HepG2 (cell line): ENCODE results near the gene TP73. TPM values are rescaled to one million over a fixed set of nuclear protein-coding genes. Genes with fewer than 3 reads are reported as not detected.

Experiments
- NBN ChIP-seq: fragments of 450-650 bp; conservative IDR thresholded peaks from 2 replicates; pipeline ENCODE4 v1.6.1; 2017
- THAP11 ChIP-seq: IDR thresholded peaks from 2 replicates; pipeline ENCODE4 v1.6.1; 2016; ENCODE audit warnings: missing biosample characterization, missing genetic modification reagents
- YY1 ChIP-seq: IDR thresholded peaks from 2 replicates; pipeline ENCODE4 v1.6.1; 2011; ENCODE audit warnings: low read length, low read depth, moderate library complexity, mild to moderate bottlenecking; ENCODE audit not compliant: insufficient read depth, insufficient replicate concordance
- polyA plus RNA-seq, 8 experiments: library from polyadenylated mRNA; depleted of rRNA in 3 of 8; stranded (reverse) in 7 of 8; unstranded in 1 of 8; fragments of >200 nt; fragmentation: Illumina TruSeq in 4 of 8; extraction: Trizol in 4 of 8; gene quantifications; 2 replicates each; pipeline versions ENCODE4 v1.2.1 to v1.2.3, GENCODE V29; 2011 to 2016; ENCODE audit warnings: low read depth in 4 of 8, missing spikeins in 1 of 8, mixed read lengths in 1 of 8; ENCODE audit not compliant: insufficient read depth in 1 of 8
- total RNA-seq, 5 experiments: library from RNA; depleted of rRNA; stranded (reverse); fragments of >200 nt; fragmentation: Illumina TruSeq; extraction: Trizol; gene quantifications; 2 replicates each; pipeline ENCODE4 v1.2.3, GENCODE V29; 2016; ENCODE audit warnings: low read depth in 1 of 5
- TF ChIP-seq, protein P1 (sequence below): IDR thresholded peaks from 2 replicates; pipeline ENCODE4 v1.6.1; 2016; ENCODE audit warnings: low read depth, missing genetic modification reagents, missing compliant biosample characterization
- TF ChIP-seq, protein P2 (sequence below): IDR thresholded peaks from 2 replicates; pipeline ENCODE4 v1.6.1; 2016; ENCODE audit warnings: missing genetic modification reagents, missing compliant biosample characterization
- TF ChIP-seq, protein P3 (sequence below): sonication (generic); formaldehyde crosslinking; IDR thresholded peaks from 2 replicates; pipeline ENCODE4 v1.8.1; 2022; ENCODE audit warnings: low read depth, mild to moderate bottlenecking, missing genetic modification reagents
- TF ChIP-seq, protein P4 (sequence below): sonication (generic); formaldehyde crosslinking; IDR thresholded peaks from 2 replicates; pipeline ENCODE4 v1.4.0; 2020; ENCODE audit warnings: mild to moderate bottlenecking, missing genetic modification reagents
- TF ChIP-seq, protein P5 (sequence below): sonication (generic); formaldehyde crosslinking; conservative IDR thresholded peaks from 2 replicates; pipeline ENCODE4 v1.4.0; 2020; ENCODE audit warnings: mild to moderate bottlenecking, missing genetic modification reagents, moderate library complexity

TP73 gene
- total and polyA plus RNA-seq, 2 of the 13 experiments (the other 11 are each of a cell fraction or from before 2014, with no cell fraction given) = 0.49 to 1.1 TPM

DNA sequence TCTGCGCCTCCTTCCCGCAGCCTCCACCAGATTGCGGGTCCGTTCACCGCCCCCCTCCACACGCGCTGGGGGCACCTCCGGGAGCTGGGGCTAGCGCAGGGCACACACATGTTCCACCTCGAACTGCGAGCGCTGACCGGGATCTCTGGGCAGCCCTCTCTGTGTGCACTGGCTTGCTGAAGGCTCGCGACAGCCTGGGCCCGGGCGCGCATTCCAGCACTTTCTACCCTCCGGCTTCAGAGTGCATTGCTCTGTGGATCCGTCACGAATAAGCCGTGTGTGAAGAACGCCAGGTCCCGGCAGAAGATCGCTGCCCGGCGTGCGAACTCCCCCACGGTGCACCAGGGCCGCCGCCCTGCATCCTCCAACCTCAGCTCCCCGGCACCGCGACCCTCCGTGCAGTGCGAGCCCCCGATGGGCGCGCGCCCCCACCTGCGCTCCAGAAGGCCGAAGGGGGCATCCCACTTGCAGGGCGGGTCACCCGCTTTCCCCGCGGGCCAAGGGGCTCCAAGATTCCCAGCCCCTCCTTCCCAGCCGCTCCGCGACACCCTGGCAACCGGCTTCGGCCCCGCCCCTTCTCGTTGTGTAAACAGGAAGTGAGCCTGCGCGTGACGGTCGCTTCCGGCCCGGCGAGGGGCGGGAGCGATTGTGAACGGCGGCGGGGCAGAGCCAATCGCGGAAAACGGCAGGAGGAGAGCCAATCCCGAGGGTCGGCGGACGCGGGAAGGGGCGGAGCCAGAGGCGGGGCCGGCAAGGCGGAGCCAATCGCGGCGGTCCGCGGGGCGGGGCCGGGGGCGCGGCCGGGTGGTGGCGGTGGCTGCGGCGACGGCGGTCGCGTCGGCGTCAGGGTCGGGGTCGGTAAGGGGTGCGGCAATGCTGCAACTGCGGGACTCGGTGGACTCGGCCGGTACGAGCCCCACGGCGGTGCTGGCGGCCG lies 27.8 kb upstream of the TP73 start, which contains the start of gene TPRG1L (continued):
- TF ChIP-seq, protein P1, sequence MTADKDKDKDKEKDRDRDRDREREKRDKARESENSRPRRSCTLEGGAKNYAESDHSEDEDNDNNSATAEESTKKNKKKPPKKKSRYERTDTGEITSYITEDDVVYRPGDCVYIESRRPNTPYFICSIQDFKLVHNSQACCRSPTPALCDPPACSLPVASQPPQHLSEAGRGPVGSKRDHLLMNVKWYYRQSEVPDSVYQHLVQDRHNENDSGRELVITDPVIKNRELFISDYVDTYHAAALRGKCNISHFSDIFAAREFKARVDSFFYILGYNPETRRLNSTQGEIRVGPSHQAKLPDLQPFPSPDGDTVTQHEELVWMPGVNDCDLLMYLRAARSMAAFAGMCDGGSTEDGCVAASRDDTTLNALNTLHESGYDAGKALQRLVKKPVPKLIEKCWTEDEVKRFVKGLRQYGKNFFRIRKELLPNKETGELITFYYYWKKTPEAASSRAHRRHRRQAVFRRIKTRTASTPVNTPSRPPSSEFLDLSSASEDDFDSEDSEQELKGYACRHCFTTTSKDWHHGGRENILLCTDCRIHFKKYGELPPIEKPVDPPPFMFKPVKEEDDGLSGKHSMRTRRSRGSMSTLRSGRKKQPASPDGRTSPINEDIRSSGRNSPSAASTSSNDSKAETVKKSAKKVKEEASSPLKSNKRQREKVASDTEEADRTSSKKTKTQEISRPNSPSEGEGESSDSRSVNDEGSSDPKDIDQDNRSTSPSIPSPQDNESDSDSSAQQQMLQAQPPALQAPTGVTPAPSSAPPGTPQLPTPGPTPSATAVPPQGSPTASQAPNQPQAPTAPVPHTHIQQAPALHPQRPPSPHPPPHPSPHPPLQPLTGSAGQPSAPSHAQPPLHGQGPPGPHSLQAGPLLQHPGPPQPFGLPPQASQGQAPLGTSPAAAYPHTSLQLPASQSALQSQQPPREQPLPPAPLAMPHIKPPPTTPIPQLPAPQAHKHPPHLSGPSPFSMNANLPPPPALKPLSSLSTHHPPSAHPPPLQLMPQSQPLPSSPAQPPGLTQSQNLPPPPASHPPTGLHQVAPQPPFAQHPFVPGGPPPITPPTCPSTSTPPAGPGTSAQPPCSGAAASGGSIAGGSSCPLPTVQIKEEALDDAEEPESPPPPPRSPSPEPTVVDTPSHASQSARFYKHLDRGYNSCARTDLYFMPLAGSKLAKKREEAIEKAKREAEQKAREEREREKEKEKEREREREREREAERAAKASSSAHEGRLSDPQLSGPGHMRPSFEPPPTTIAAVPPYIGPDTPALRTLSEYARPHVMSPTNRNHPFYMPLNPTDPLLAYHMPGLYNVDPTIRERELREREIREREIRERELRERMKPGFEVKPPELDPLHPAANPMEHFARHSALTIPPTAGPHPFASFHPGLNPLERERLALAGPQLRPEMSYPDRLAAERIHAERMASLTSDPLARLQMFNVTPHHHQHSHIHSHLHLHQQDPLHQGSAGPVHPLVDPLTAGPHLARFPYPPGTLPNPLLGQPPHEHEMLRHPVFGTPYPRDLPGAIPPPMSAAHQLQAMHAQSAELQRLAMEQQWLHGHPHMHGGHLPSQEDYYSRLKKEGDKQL (CRISPR knock-in tag) = 0 out of 2 replicates have a peak, but pooled peaks have one; percentile 31
- TF ChIP-seq, protein P2, sequence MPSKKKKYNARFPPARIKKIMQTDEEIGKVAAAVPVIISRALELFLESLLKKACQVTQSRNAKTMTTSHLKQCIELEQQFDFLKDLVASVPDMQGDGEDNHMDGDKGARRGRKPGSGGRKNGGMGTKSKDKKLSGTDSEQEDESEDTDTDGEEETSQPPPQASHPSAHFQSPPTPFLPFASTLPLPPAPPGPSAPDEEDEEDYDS = peak; percentile 54; the same call in 1 of the 2 replicates
- TF ChIP-seq YY1 = peak; percentile 22
- TF ChIP-seq, protein P3, sequence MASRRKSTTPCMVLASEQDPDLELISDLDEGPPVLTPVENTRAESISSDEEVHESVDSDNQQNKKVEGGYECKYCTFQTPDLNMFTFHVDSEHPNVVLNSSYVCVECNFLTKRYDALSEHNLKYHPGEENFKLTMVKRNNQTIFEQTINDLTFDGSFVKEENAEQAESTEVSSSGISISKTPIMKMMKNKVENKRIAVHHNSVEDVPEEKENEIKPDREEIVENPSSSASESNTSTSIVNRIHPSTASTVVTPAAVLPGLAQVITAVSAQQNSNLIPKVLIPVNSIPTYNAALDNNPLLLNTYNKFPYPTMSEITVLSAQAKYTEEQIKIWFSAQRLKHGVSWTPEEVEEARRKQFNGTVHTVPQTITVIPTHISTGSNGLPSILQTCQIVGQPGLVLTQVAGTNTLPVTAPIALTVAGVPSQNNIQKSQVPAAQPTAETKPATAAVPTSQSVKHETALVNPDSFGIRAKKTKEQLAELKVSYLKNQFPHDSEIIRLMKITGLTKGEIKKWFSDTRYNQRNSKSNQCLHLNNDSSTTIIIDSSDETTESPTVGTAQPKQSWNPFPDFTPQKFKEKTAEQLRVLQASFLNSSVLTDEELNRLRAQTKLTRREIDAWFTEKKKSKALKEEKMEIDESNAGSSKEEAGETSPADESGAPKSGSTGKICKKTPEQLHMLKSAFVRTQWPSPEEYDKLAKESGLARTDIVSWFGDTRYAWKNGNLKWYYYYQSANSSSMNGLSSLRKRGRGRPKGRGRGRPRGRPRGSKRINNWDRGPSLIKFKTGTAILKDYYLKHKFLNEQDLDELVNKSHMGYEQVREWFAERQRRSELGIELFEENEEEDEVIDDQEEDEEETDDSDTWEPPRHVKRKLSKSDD = 0 out of 2 replicates have a peak, but pooled peaks have one; percentile 37
- TF ChIP-seq NBN = no peak
- TF ChIP-seq, protein P4, sequence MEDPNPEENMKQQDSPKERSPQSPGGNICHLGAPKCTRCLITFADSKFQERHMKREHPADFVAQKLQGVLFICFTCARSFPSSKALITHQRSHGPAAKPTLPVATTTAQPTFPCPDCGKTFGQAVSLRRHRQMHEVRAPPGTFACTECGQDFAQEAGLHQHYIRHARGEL = no peak
- TF ChIP-seq THAP11 (CRISPR knock-in tag) = peak; percentile 90
- TF ChIP-seq, protein P5, sequence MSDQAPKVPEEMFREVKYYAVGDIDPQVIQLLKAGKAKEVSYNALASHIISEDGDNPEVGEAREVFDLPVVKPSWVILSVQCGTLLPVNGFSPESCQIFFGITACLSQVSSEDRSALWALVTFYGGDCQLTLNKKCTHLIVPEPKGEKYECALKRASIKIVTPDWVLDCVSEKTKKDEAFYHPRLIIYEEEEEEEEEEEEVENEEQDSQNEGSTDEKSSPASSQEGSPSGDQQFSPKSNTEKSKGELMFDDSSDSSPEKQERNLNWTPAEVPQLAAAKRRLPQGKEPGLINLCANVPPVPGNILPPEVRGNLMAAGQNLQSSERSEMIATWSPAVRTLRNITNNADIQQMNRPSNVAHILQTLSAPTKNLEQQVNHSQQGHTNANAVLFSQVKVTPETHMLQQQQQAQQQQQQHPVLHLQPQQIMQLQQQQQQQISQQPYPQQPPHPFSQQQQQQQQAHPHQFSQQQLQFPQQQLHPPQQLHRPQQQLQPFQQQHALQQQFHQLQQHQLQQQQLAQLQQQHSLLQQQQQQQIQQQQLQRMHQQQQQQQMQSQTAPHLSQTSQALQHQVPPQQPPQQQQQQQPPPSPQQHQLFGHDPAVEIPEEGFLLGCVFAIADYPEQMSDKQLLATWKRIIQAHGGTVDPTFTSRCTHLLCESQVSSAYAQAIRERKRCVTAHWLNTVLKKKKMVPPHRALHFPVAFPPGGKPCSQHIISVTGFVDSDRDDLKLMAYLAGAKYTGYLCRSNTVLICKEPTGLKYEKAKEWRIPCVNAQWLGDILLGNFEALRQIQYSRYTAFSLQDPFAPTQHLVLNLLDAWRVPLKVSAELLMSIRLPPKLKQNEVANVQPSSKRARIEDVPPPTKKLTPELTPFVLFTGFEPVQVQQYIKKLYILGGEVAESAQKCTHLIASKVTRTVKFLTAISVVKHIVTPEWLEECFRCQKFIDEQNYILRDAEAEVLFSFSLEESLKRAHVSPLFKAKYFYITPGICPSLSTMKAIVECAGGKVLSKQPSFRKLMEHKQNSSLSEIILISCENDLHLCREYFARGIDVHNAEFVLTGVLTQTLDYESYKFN = 0 out of 2 replicates have a peak, but pooled peaks have one; percentile 28
